SK-N-SH (cell line): ENCODE results near the gene MUC5B.

ENCODE experiments used
- CHD2 ChIP-seq: fragments of 150-350 bp; IDR thresholded peaks from 2 replicates; pipeline ENCODE4 v1.6.1; 2018; ENCODE audit warnings: low read length; ENCODE audit not compliant: partially characterized antibody
- CTCF ChIP-seq: fragments of 200-600 bp; sonication (generic); IDR thresholded peaks from 2 replicates; pipeline ENCODE4 v1.6.1; 2017; ENCODE audit warnings: antibody characterized with exemption, mild to moderate bottlenecking, moderate library complexity
- EP300 ChIP-seq, 2 experiments: IDR thresholded peaks; 2 replicates each; pipeline versions ENCODE4 v1.4.0 to v1.6.1; 2012; ENCODE audit warnings: borderline replicate concordance in 1 of 2, low read depth in 1 of 2, low read length in 1 of 2
- FOXM1 ChIP-seq: IDR thresholded peaks from 2 replicates; pipeline ENCODE4 v1.4.0; 2012; ENCODE audit warnings: low read depth, mild to moderate bottlenecking
- POLR2AphosphoS5 ChIP-seq: IDR thresholded peaks from 2 replicates; pipeline ENCODE4 v1.6.1; 2012; ENCODE audit warnings: low read depth, low read length
- RCOR1 ChIP-seq: fragments of 150-350 bp; IDR thresholded peaks from 2 replicates; pipeline ENCODE4 v1.6.1; 2017; ENCODE audit warnings: antibody characterized with exemption, low read length

- TF ChIP-seq CTCF (no peak), CHD2 (no peak), POLR2AphosphoS5 (no peak), FOXM1 (no peak), EP300 (IDR thresholded peaks at IDR 0.05; ENCODE audit: borderline replicate concordance in 1 of 2, low read depth in 1 of 2, low read length in 1 of 2) (no peak), RCOR1 (no peak)
Observed at GRCh38 chr11:1235306-1235900, 12.5 kb downstream of the MUC5B start.
